K562 (cell line): ENCODE measurements around the gene CD68. TPM values are rescaled to one million over a fixed set of nuclear protein-coding genes. Genes with fewer than 3 reads are reported as not detected.

ENCODE experiments used
- ASH1L ChIP-seq: fragments of 450-650 bp; IDR thresholded peaks from 2 replicates; pipeline ENCODE4 v1.6.1; 2018; ENCODE audit warnings: borderline replicate concordance, mild to moderate bottlenecking, low read depth; ENCODE audit not compliant: partially characterized antibody
- CHD4 ChIP-seq: fragments of 200-600 bp; sonication (generic); IDR thresholded peaks from 3 replicates; pipeline ENCODE4 v1.6.1; 2012; ENCODE audit warnings: low read depth, mild to moderate bottlenecking, mixed read lengths, low read length, inconsistent platforms; ENCODE audit not compliant: insufficient read depth, insufficient replicate concordance, poor library complexity, severe bottlenecking
- ETV6 ChIP-seq, 3 experiments: fragments of 150-350 bp in 1 of 3; sonication (generic) in 1 of 3; formaldehyde crosslinking in 1 of 3; IDR thresholded peaks; 2 replicates each; pipeline versions ENCODE4 v1.6.1 to v1.8.0; 2014 to 2022; ENCODE audit warnings: borderline replicate concordance in 2 of 3, low read depth in 2 of 3, antibody characterized with exemption in 1 of 3, low read length in 1 of 3, mild to moderate bottlenecking in 1 of 3, missing genetic modification reagents in 1 of 3
- GABPA ChIP-seq: fragments of 200-800 bp; sonication (Bioruptor generic); conservative IDR thresholded peaks from 2 replicates; pipeline ENCODE4 v1.6.1; 2016; ENCODE audit warnings: low read depth, missing genetic modification characterization, missing compliant biosample characterization
- GTF2F1 ChIP-seq: IDR thresholded peaks from 2 replicates; pipeline ENCODE4 v1.6.1; 2011; ENCODE audit warnings: low read depth, low read length, improper control_type of control experiment
- HLTF ChIP-seq: fragments of 450-650 bp; IDR thresholded peaks from 2 replicates; pipeline ENCODE4 v1.6.1; 2016
- LARP7 ChIP-seq: fragments of 450-650 bp; IDR thresholded peaks from 2 replicates; pipeline ENCODE4 v1.6.1; 2016
- MAZ ChIP-seq, 2 experiments: fragments of 450-650 bp in 1 of 2; sonication (generic) in 1 of 2; formaldehyde crosslinking; IDR thresholded peaks in 1 of 2; conservative IDR thresholded peaks in 1 of 2; 2 replicates each; pipeline versions ENCODE4 v1.4.0 to v1.5.0; 2020; ENCODE audit warnings: mild to moderate bottlenecking in 1 of 2, missing genetic modification reagents in 1 of 2
- MCM2 ChIP-seq: fragments of 450-650 bp; IDR thresholded peaks from 2 replicates; pipeline ENCODE4 v1.6.1; 2017; ENCODE audit warnings: low read depth, mild to moderate bottlenecking
- MEF2A ChIP-seq: IDR thresholded peaks from 2 replicates; pipeline ENCODE4 v1.6.1; 2011; ENCODE audit warnings: low read depth, mild to moderate bottlenecking, low read length, moderate library complexity; ENCODE audit not compliant: control insufficient read depth
- MYC ChIP-seq, 2 experiments: fragments of 250-450 bp in 1 of 2; sonication (Bioruptor Pico) in 1 of 2; IDR thresholded peaks; 2 replicates each; pipeline versions ENCODE4 v1.5.1 to v1.6.1; 2012 to 2021; ENCODE audit warnings: low read depth in 2 of 2, borderline replicate concordance in 1 of 2, improper control_type of control experiment in 1 of 2, low read length in 1 of 2, mild to moderate bottlenecking in 1 of 2, moderate library complexity in 1 of 2
- NR2C1 ChIP-seq, 2 experiments: fragments of 450-650 bp; IDR thresholded peaks; 2 replicates each; pipeline ENCODE4 v1.6.1; 2017; ENCODE audit warnings: mild to moderate bottlenecking in 2 of 2, antibody characterized with exemption in 1 of 2, inconsistent platforms in 1 of 2, missing compliant biosample characterization in 1 of 2, missing genetic modification characterization in 1 of 2
- POLR2B ChIP-seq: fragments of 450-650 bp; IDR thresholded peaks from 2 replicates; pipeline ENCODE4 v1.6.1; 2018; ENCODE audit warnings: low read depth; ENCODE audit not compliant: partially characterized antibody
- ZFP1 ChIP-seq: fragments of 450-650 bp; formaldehyde crosslinking; IDR thresholded peaks from 2 replicates; pipeline ENCODE4 v1.4.0; 2020; ENCODE audit warnings: mild to moderate bottlenecking, mixed read lengths
- ZNF586 ChIP-seq: fragments of 450-650 bp; formaldehyde crosslinking; conservative IDR thresholded peaks from 2 replicates; pipeline ENCODE4 v1.4.0; 2020; ENCODE audit warnings: mild to moderate bottlenecking, moderate library complexity
- polyA plus RNA-seq, 8 experiments: library from polyadenylated mRNA; depleted of rRNA in 4 of 8; stranded (reverse) in 5 of 8; unstranded in 3 of 8; fragments of >200 nt; fragmentation: Nextera tagmentation in 2 of 8; fragmentation: Illumina TruSeq in 1 of 8; extraction: Ambion mirVana in 2 of 8; extraction: Trizol in 1 of 8; gene quantifications; 2 replicates each; pipeline versions ENCODE4 v1.2.1 to v1.2.3, GENCODE V29; 2011 to 2014; ENCODE audit warnings: inconsistent platforms in 1 of 8, missing spikeins in 1 of 8
- total RNA-seq, 7 experiments: library from RNA; depleted of rRNA in 6 of 7; stranded (reverse); fragments of >200 nt in 6 of 7; fragmentation: Illumina TruSeq in 2 of 7; extraction: Trizol in 2 of 7; gene quantifications; 2 replicates each; pipeline versions ENCODE4 v1.2.1 to v1.2.3, GENCODE V29; 2011 to 2021; ENCODE audit warnings: low replicate concordance in 1 of 7
- TF ChIP-seq, protein P1 (sequence below): IDR thresholded peaks from 2 replicates; pipeline ENCODE4 v1.6.1; 2011; ENCODE audit not compliant: insufficient read length; ENCODE audit errors: extremely low read depth
- TF ChIP-seq, protein P2 (sequence below): fragments of 250-450 bp; sonication (Bioruptor Pico); IDR thresholded peaks from 2 replicates; pipeline ENCODE4 v1.4.0; 2020; ENCODE audit warnings: borderline replicate concordance
- TF ChIP-seq, protein P3 (sequence below): fragments of 250-450 bp; sonication (Bioruptor Pico); IDR thresholded peaks from 2 replicates; pipeline ENCODE4 v1.8.0; 2022; ENCODE audit warnings: moderate library complexity, mild to moderate bottlenecking, inconsistent platforms
- TF ChIP-seq, protein P4 (sequence below): fragments of 450-650 bp; IDR thresholded peaks from one replicate; pipeline ENCODE4 v1.6.1; 2018; ENCODE audit warnings: mild to moderate bottlenecking, moderate library complexity; ENCODE audit not compliant: partially characterized antibody

Gene CD68
- total and polyA plus RNA-seq, 9 of the 15 experiments (the other 6 are each of a cell fraction or from before 2014, with no cell fraction given): 28.2 to 89.8 (median 37.7) TPM

DNA sequence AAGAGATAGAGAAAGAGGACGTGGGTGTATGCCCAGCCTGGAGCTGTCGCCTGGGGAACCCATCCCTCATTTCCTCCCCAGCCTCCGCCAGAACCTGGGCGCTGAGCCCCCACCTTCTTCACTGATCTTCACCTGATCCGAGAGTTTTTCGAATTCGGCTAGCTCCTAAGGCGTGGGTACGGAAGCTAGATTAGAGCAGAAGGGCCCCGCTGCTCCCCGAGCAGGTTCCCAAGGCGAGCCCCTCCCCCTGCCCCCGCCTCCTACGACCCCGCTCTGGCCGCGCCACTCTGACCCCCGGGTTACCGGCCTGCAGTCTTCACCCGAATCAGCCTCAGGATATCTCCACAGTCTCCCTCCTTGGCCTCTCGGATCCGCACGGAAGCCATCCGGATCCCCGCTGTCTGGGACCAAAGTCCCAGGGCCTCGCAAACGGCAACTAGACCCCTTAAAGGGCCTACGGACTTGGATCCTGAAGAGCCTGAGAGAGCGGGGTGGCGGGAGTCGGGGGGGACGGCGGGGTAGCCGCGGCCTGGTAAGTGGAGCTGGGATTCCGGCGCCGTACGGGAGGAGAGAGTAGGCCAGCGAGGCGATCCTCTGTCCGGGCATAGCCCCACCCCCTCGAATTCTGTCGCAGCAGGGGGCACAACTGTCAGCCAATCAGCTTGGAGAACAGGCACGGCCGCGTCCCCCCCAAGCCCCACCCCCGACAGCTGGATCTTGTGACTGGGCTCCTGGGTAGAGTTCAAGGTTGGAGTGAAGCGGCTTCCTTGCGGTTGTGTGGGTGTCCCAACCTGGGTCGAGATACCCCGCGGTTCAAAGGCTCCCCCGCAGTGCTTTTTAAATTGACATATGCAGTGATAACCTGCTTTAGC is 48.0 kb downstream of the CD68 start, which contains the start of gene SAT2 (continued):
- TF ChIP-seq ASH1L (no peak), LARP7 (no peak), MYC (IDR thresholded peaks at IDR 0.05; ENCODE audit: low read depth, low read length) (0 out of 2 replicates have a peak, but pooled peaks have one; percentile 12), MYC (CRISPR knock-in tag; IDR thresholded peaks at IDR 0.05; ENCODE audit: borderline replicate concordance, low read depth) (no peak), GTF2F1 (no peak), POLR2B (peak; percentile 32), MAZ (CRISPR knock-in tag; conservative IDR thresholded peaks at IDR 0.05 in 1 of 2, IDR thresholded peaks at IDR 0.05 in 1 of 2) (peak; percentile 20 to 42; a peak in 2 of 4 replicates), MCM2 (no peak), ZNF586 (CRISPR knock-in tag) (no peak), ZFP1 (no peak), CHD4 (no peak), MEF2A (no peak), GABPA (tag) (no peak), NR2C1 (IDR thresholded peaks at IDR 0.05) (no peak; the same call in 1 of the 2 replicates), NR2C1 (tag; IDR thresholded peaks at IDR 0.05) (peak; percentile 20; the same call in 1 of the 2 replicates), ETV6 (IDR thresholded peaks at IDR 0.05; ENCODE audit: borderline replicate concordance in 1 of 2, low read depth in 2 of 2, low read length in 1 of 2) (no peak), ETV6 (CRISPR knock-in tag; IDR thresholded peaks at IDR 0.05; ENCODE audit: borderline replicate concordance) (no peak), HLTF (no peak)
- TF ChIP-seq, protein P1, sequence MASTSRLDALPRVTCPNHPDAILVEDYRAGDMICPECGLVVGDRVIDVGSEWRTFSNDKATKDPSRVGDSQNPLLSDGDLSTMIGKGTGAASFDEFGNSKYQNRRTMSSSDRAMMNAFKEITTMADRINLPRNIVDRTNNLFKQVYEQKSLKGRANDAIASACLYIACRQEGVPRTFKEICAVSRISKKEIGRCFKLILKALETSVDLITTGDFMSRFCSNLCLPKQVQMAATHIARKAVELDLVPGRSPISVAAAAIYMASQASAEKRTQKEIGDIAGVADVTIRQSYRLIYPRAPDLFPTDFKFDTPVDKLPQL: no peak
- TF ChIP-seq, protein P2, sequence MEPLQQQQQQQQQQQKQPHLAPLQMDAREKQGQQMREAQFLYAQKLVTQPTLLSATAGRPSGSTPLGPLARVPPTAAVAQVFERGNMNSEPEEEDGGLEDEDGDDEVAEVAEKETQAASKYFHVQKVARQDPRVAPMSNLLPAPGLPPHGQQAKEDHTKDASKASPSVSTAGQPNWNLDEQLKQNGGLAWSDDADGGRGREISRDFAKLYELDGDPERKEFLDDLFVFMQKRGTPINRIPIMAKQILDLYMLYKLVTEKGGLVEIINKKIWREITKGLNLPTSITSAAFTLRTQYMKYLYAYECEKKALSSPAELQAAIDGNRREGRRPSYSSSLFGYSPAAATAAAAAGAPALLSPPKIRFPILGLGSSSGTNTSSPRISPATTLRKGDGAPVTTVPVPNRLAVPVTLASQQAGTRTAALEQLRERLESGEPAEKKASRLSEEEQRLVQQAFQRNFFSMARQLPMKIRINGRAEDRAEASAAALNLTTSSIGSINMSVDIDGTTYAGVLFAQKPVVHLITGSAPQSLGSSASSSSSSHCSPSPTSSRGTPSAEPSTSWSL (CRISPR knock-in tag): no peak
- TF ChIP-seq, protein P3, sequence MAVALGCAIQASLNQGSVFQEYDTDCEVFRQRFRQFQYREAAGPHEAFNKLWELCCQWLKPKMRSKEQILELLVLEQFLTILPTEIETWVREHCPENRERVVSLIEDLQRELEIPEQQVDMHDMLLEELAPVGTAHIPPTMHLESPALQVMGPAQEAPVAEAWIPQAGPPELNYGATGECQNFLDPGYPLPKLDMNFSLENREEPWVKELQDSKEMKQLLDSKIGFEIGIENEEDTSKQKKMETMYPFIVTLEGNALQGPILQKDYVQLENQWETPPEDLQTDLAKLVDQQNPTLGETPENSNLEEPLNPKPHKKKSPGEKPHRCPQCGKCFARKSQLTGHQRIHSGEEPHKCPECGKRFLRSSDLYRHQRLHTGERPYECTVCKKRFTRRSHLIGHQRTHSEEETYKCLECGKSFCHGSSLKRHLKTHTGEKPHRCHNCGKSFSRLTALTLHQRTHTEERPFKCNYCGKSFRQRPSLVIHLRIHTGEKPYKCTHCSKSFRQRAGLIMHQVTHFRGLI: no peak
- TF ChIP-seq, protein P4, sequence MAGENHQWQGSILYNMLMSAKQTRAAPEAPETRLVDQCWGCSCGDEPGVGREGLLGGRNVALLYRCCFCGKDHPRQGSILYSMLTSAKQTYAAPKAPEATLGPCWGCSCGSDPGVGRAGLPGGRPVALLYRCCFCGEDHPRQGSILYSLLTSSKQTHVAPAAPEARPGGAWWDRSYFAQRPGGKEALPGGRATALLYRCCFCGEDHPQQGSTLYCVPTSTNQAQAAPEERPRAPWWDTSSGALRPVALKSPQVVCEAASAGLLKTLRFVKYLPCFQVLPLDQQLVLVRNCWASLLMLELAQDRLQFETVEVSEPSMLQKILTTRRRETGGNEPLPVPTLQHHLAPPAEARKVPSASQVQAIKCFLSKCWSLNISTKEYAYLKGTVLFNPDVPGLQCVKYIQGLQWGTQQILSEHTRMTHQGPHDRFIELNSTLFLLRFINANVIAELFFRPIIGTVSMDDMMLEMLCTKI: no peak
